Epithelial cell of prostate (primary cell): ENCODE data around the gene SPAG9.

ENCODE experiments used
- DNase-seq: peaks from one replicate; pipeline ENCODE4 v3.0.0-alpha.2; 2011; ENCODE audit warnings: low read depth, low spot score
- H3K27ac ChIP-seq: fragments of 450-650 bp; 2 replicates; pipeline ENCODE4 v1.5.1; 2017; ENCODE audit warnings: mild to moderate bottlenecking

The SPAG9 gene

GRCh38 chr17:51050291-51051033 lies 70.2 kb downstream of the SPAG9 start:
- DNase-seq, result peak; percentile 55
- H3K27ac ChIP-seq, result peak overlapping the region; percentile 48

- H3K27ac ChIP-seq, result no peak overlapping the region
- no peak for DNase-seq
Measured at GRCh38 chr17:51046514-51047384, 73.9 kb downstream of the SPAG9 start.

GRCh38 chr17:51046046-51046445 lies 74.6 kb downstream of the SPAG9 start:
- no peak overlapping the region for H3K27ac ChIP-seq
- no peak for DNase-seq

- no peak overlapping the region for H3K27ac ChIP-seq
- DNase-seq, result no peak
Measured at GRCh38 chr17:51045621-51046020, 75.0 kb downstream of the SPAG9 start.

GRCh38 chr17:51044976-51045375 lies 75.7 kb downstream of the SPAG9 start:
- no peak for DNase-seq
- H3K27ac ChIP-seq, result no peak overlapping the region

GRCh38 chr17:51036084-51036483 lies 84.6 kb downstream of the SPAG9 start:
- no peak overlapping the region for H3K27ac ChIP-seq
- DNase-seq, result no peak

GRCh38 chr17:51035431-51035830 lies 85.2 kb downstream of the SPAG9 start:
- no peak for DNase-seq
- H3K27ac ChIP-seq, result no peak overlapping the region

- H3K27ac ChIP-seq, result no peak overlapping the region
- DNase-seq, result no peak
Measured at GRCh38 chr17:51034800-51035199, 85.9 kb downstream of the SPAG9 start.

GRCh38 chr17:51032850-51033249 lies 87.8 kb downstream of the SPAG9 start:
- no peak for DNase-seq

GRCh38 chr17:51029568-51030463 lies 90.9 kb downstream of the SPAG9 start:
- H3K27ac ChIP-seq, result no peak overlapping the region
- DNase-seq, result no peak

More at GRCh38 chr17:51032850-51033249, 87.8 kb downstream of the SPAG9 start:
- no peak overlapping the region for H3K27ac ChIP-seq

GRCh38 chr17:51029142-51029541 lies 91.5 kb downstream of the SPAG9 start:
- H3K27ac ChIP-seq, result no peak overlapping the region
- no peak for DNase-seq

GRCh38 chr17:51028176-51028863 lies 92.3 kb downstream of the SPAG9 start:
- no peak for DNase-seq
- no peak overlapping the region for H3K27ac ChIP-seq

- DNase-seq, result no peak
- no peak overlapping the region for H3K27ac ChIP-seq
Measured at GRCh38 chr17:51018541-51018940, 102.1 kb downstream of the SPAG9 start.

GRCh38 chr17:51017270-51017669 lies 103.4 kb downstream of the SPAG9 start:
- no peak overlapping the region for H3K27ac ChIP-seq
- DNase-seq, result no peak

- DNase-seq, result no peak
- H3K27ac ChIP-seq, result no peak overlapping the region
Measured at GRCh38 chr17:51016099-51016498, 104.6 kb downstream of the SPAG9 start.

GRCh38 chr17:51015145-51015558 lies 105.5 kb downstream of the SPAG9 start:
- DNase-seq, result no peak
- no peak overlapping the region for H3K27ac ChIP-seq

- H3K27ac ChIP-seq, result no peak overlapping the region
- DNase-seq, result no peak
Measured at GRCh38 chr17:51014129-51014528, 106.5 kb downstream of the SPAG9 start.

GRCh38 chr17:51013322-51013721 lies 107.3 kb downstream of the SPAG9 start:
- no peak for DNase-seq
- no peak overlapping the region for H3K27ac ChIP-seq

GRCh38 chr17:51012538-51012937 lies 108.1 kb downstream of the SPAG9 start:
- no peak overlapping the region for H3K27ac ChIP-seq
- no peak for DNase-seq

GRCh38 chr17:51010173-51010675 lies 110.4 kb downstream of the SPAG9 start:
- H3K27ac ChIP-seq, result no peak overlapping the region
- no peak for DNase-seq
